Spleen (tissue), 11 donors: ENCODE results near the gene EDA2R. TPM values are rescaled to one million over a fixed set of nuclear protein-coding genes. Genes with fewer than 3 reads are reported as not detected.

Source experiments
- DNase-seq: peaks from one replicate; pipeline ENCODE4 v3.0.0-alpha.2; 2020
- H3K27ac ChIP-seq, 8 donors: fragments of 200-600 bp; sonication (generic) in 7 of 8; 1 replicate in 4 of 8; 2 replicates in 4 of 8; pipeline versions ENCODE4 v1.5.0 to v1.8.0; 2016 to 2021; ENCODE audit warnings: inconsistent platforms in 4 of 8, mild to moderate bottlenecking in 4 of 8, moderate library complexity in 1 of 8
- H3K27me3 ChIP-seq, 7 donors: fragments of 200-600 bp; sonication (generic) in 6 of 7; replicated peaks in 1 of 7; 1 replicate in 4 of 7; 2 replicates in 3 of 7; pipeline versions ENCODE4 v1.5.0 to v1.8.0; 2016 to 2021; ENCODE audit warnings: inconsistent platforms in 3 of 7, mild to moderate bottlenecking in 1 of 7
- H3K36me3 ChIP-seq, 6 donors: fragments of 200-600 bp; sonication (generic) in 5 of 6; 1 replicate in 4 of 6; 2 replicates in 2 of 6; pipeline versions ENCODE4 v1.5.0 to v1.8.0; 2016 to 2021; ENCODE audit warnings: inconsistent platforms in 2 of 6
- H3K4me1 ChIP-seq, 6 donors: fragments of 200-600 bp; sonication (generic) in 5 of 6; 1 replicate in 3 of 6; 2 replicates in 3 of 6; pipeline versions ENCODE4 v1.5.0 to v1.8.0; 2016 to 2021; ENCODE audit warnings: inconsistent platforms in 3 of 6
- H3K4me3 ChIP-seq, 8 donors: fragments of 200-600 bp; sonication (generic) in 7 of 8; 1 replicate in 4 of 8; 2 replicates in 4 of 8; pipeline versions ENCODE4 v1.5.0 to v1.8.0; 2016 to 2021; ENCODE audit warnings: inconsistent platforms in 4 of 8, mild to moderate bottlenecking in 4 of 8, moderate library complexity in 2 of 8
- H3K9me3 ChIP-seq, 8 donors: fragments of 200-600 bp; sonication (generic) in 7 of 8; 1 replicate in 4 of 8; 2 replicates in 4 of 8; pipeline versions ENCODE4 v1.5.0 to v1.8.0; 2016 to 2021; ENCODE audit warnings: inconsistent platforms in 4 of 8
- POLR2A ChIP-seq, 3 donors: fragments of 450-650 bp; IDR thresholded peaks; one replicate each; pipeline ENCODE4 v1.5.1; 2017; ENCODE audit warnings: antibody characterized with exemption in 3 of 3, mild to moderate bottlenecking in 1 of 3
- POLR2AphosphoS5 ChIP-seq, 3 donors: sonication (generic); formaldehyde crosslinking; IDR thresholded peaks; one replicate each; pipeline ENCODE4 v1.5.1; 2017; ENCODE audit warnings: antibody characterized with exemption in 3 of 3
- WGBS, 5 donors: extraction: QIAGEN DNeasy Blood & Tissue Kit in 3 of 5; methylation state at CpG; one replicate each; pipeline versions ENCODE4 v1.1.5 to v1.1.7; 2013 to 2018; 5-methylcytosine and 5-hydroxymethylcytosine counted together
- intact Hi-C: fragments of 100-400 bp; cut with DNase I; formaldehyde crosslinking; loops from one replicate; pipeline ENCODE4 v1.15.0; 2023; ENCODE audit warnings: low total_unique reads
- polyA plus RNA-seq, 3 donors: library from polyadenylated mRNA; stranded (reverse); fragments of 200-250 nt; gene quantifications; one replicate each; pipeline ENCODE4 v1.2.1, GENCODE V29; 2013
- small RNA-seq, 4 donors: library from RNA; depleted of rRNA; stranded (forward); fragments of <200 nt; gene quantifications; one replicate each; pipeline ENCODE3, GENCODE V24; 2016
- total RNA-seq, 7 donors: library from RNA; depleted of rRNA in 3 of 7; stranded (reverse); fragments of >200 nt in 3 of 7; fragmentation: NEBNext Ultra II Directional in 4 of 7; extraction: Animal tissue kit (Norgen Biotek cat#: 25700) in 4 of 7; gene quantifications; one replicate each; pipeline versions ENCODE4 v1.1.0 to v1.2.1, GENCODE V29; 2016 to 2021
- TF ChIP-seq, protein P1 (sequence below), 11 experiments: fragments of 200-600 bp in 7 of 11; fragments of 450-650 bp in 4 of 11; sonication (generic) in 4 of 11; IDR thresholded peaks in 8 of 11; conservative IDR thresholded peaks in 3 of 11; 1 replicate in 7 of 11; 2 replicates in 4 of 11; pipeline versions ENCODE4 v1.4.0 to v1.8.0; 2016 to 2021; ENCODE audit warnings: antibody characterized with exemption in 11 of 11, inconsistent platforms in 4 of 11, mild to moderate bottlenecking in 1 of 11
- donor health status: healthy with polysubstance abuse.
- donor health status: DM: no; HTN: no; CAD: no; lungs with moderate emphysema.
- donor health status: DM: no; HTN: no; CAD: no.
- donor health status: Bipolar disorder and iron deficiency.
- donor health status: healthy.
- donor health status: DM: no; HTN: no; CAD: no.
- donor health status: DM: yes; HTN: yes; CAD: no.

Gene EDA2R
- total and polyA plus RNA-seq, 10 donors = 0.21 to 2.7 (median 0.91) TPM

GRCh38 chrX:66579219-66579618 is 59.7 kb downstream of the EDA2R start:
- Histone ChIP-seq H3K4me1 (no peaks in the 10 kb centered on the region), H3K27me3 (peaks cover 0 to 6% (median 0%) of the 10 kb centered on the region in 7 donors), H3K27ac (no peak overlapping the region), H3K4me3 (no peak overlapping the region), H3K9me3 (peaks cover 0 to 31% (median 2%) of the 10 kb centered on the region in 8 donors), H3K36me3 (no peaks in the 10 kb centered on the region)
- intact Hi-C loops = no loop called here
- TF ChIP-seq, protein P1, sequence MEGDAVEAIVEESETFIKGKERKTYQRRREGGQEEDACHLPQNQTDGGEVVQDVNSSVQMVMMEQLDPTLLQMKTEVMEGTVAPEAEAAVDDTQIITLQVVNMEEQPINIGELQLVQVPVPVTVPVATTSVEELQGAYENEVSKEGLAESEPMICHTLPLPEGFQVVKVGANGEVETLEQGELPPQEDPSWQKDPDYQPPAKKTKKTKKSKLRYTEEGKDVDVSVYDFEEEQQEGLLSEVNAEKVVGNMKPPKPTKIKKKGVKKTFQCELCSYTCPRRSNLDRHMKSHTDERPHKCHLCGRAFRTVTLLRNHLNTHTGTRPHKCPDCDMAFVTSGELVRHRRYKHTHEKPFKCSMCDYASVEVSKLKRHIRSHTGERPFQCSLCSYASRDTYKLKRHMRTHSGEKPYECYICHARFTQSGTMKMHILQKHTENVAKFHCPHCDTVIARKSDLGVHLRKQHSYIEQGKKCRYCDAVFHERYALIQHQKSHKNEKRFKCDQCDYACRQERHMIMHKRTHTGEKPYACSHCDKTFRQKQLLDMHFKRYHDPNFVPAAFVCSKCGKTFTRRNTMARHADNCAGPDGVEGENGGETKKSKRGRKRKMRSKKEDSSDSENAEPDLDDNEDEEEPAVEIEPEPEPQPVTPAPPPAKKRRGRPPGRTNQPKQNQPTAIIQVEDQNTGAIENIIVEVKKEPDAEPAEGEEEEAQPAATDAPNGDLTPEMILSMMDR (IDR thresholded peaks at IDR 0.05 in 8 of 11, conservative IDR thresholded peaks at IDR 0.05 in 3 of 11) = no peak
- TF ChIP-seq POLR2AphosphoS5 (IDR thresholded peaks at IDR 0.05) (no peak), POLR2A (IDR thresholded peaks at IDR 0.05) (no peak)
- no peak for DNase-seq
- 48 to 100% (median 61%) methylated on average over 1 of the region's 1 CpG for WGBS, 5 donors

DNA sequence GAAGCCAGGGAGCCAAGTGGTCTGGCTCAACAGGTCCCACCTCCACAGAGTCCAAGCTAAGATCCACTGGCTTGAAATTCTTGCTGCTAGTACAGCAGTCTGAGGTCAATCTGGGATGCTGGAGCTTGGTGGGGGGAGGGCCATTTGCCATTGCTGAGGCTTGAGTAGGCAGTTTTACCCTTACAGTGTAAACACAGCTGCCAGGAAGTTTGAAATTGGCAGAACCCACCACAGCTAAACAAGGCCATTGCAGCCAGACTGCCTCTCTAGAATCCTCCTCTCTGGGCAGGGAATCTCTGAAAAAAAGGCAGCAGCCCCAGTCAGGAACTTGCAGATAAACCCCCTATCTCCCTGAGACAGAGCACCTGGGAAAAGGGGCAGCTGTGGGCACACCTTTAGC is 84.9 kb downstream of the EDA2R start:
- H3K27ac ChIP-seq = no peak overlapping the region
- no peaks in the 10 kb centered on the region for H3K36me3 ChIP-seq
- intact Hi-C loops = no loop called here
- no peaks in the 10 kb centered on the region for H3K4me1 ChIP-seq
- peaks cover 0 to 7% (median 0%) of the 10 kb centered on the region in 7 donors for H3K27me3 ChIP-seq
- no peaks in the 10 kb centered on the region for H3K9me3 ChIP-seq
- TF ChIP-seq POLR2AphosphoS5 (IDR thresholded peaks at IDR 0.05) = no peak
- TF ChIP-seq, protein P1 (IDR thresholded peaks at IDR 0.05 in 8 of 11, conservative IDR thresholded peaks at IDR 0.05 in 3 of 11) = no peak
- TF ChIP-seq POLR2A (IDR thresholded peaks at IDR 0.05) = no peak
- no peak overlapping the region for H3K4me3 ChIP-seq
- DNase-seq = peak; percentile 41

DNA sequence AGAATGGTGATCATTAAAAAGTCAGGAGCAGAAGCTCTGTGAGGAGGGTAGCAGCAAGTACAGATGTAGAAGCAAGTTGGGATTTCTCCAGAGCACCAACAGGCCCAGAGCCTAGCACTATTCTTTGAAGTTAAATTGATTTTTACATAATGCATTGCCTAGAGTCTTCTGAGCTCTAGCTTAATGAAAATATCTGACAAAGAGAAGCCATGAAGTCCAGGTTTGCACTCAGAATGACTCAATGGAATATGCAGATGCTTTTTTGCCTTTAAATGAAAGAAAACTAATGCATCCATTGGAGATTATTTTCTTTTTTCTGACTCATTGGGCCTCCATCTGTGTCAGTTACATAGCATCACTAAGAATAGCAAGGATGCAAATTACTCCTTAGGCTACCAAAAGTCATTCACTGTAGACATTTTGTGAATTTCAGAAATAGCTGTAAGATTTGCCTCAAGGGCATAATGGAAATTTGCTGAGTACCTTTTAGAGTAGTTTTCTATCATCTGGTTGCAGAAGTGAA is 91.0 kb downstream of the EDA2R start:
- H3K27ac ChIP-seq = no peak overlapping the region
- H3K4me1 ChIP-seq = no peaks in the 10 kb centered on the region
- DNase-seq = no peak
- H3K36me3 ChIP-seq = no peaks in the 10 kb centered on the region
- TF ChIP-seq POLR2AphosphoS5 (IDR thresholded peaks at IDR 0.05) (no peak), POLR2A (IDR thresholded peaks at IDR 0.05) (no peak)
- TF ChIP-seq, protein P1 (IDR thresholded peaks at IDR 0.05 in 8 of 11, conservative IDR thresholded peaks at IDR 0.05 in 3 of 11) = no peak
- intact Hi-C loops = no loop called here
- no peak overlapping the region for H3K4me3 ChIP-seq
- no peaks in the 10 kb centered on the region for H3K9me3 ChIP-seq
- no peaks in the 10 kb centered on the region for H3K27me3 ChIP-seq

Small RNA genes within 50 kb of the gene (small RNA-seq; reads per million reads assigned to genes)
- gene RNU6-394P = 0 reads per million in 4 donors
